B cell (primary cell): Measurements from ENCODE around the gene ZNF223. TPM values are rescaled to one million over a fixed set of nuclear protein-coding genes. Genes with fewer than 3 reads are reported as not detected.
A peak's percentile ranks its signal among the peaks of the same experiment; 100 is the strongest.

Experiments used
- ATAC-seq: fragments of 200-7000 bp; cut with Tn5 transposase; one replicate; pipeline ENCODE4 v1.10.0; 2021; ENCODE audit warnings: low read depth, mild to moderate bottlenecking, moderate number of reproducible peaks, moderate library complexity
- CTCF ChIA-PET: fragments of 350-600 bp; sonication (Branson Sonifier 250); formaldehyde crosslinking; loops from one replicate; lab custom pipeline; 2021; ENCODE audit warnings: antibody characterized with exemption, inconsistent platforms; lab: Charles Lee
- POLR2A ChIA-PET: fragments of 350-600 bp; sonication (Branson Sonifier 250); formaldehyde crosslinking; loops from one replicate; lab custom pipeline; 2021; ENCODE audit warnings: antibody characterized with exemption; lab: Charles Lee
- DNase-seq: peaks from one replicate; pipeline ENCODE4 v3.0.0; 2013
- H2AFZ ChIP-seq: 2 replicates; pipeline ENCODE4 v1.6.1; 2012; ENCODE audit warnings: mild to moderate bottlenecking, low read depth, low read length; ENCODE audit not compliant: insufficient read depth, poor library complexity, severe bottlenecking
- H3K27ac ChIP-seq, 2 donors: 1 replicate in 1 of 2; 2 replicates in 1 of 2; pipeline ENCODE4 v1.5.1; 2012 to 2013; ENCODE audit warnings: low read length in 2 of 2, mild to moderate bottlenecking in 2 of 2, moderate library complexity in 1 of 2
- H3K27me3 ChIP-seq, 4 experiments: fragments of 200-600 bp in 1 of 4; sonication (generic) in 1 of 4; replicated peaks in 1 of 4; 1 replicate in 2 of 4; 2 replicates in 2 of 4; pipeline versions ENCODE4 v1.6.1 to v1.7.0; 2013 to 2016; ENCODE audit warnings: low read length in 3 of 4, mild to moderate bottlenecking in 2 of 4, mixed read lengths in 1 of 4, moderate library complexity in 1 of 4; ENCODE audit not compliant: insufficient read depth in 4 of 4, control insufficient read depth in 3 of 4; ENCODE audit errors: control extremely low read depth in 1 of 4
- H3K36me3 ChIP-seq, 2 experiments: replicated peaks in 1 of 2; 1 replicate in 1 of 2; 2 replicates in 1 of 2; pipeline versions ENCODE4 v1.6.1 to v1.7.1; 2013; ENCODE audit warnings: low read length in 1 of 2; ENCODE audit not compliant: insufficient read depth in 2 of 2, control insufficient read depth in 1 of 2; ENCODE audit errors: control extremely low read depth in 1 of 2, extremely low read depth in 1 of 2
- H3K4me1 ChIP-seq, 2 donors: fragments of 200-600 bp in 1 of 2; sonication (generic) in 1 of 2; 1 replicate in 1 of 2; 2 replicates in 1 of 2; pipeline versions ENCODE4 v1.5.1 to v1.6.1; 2013 to 2017; ENCODE audit warnings: low read length in 2 of 2; ENCODE audit not compliant: control insufficient read depth in 2 of 2, insufficient read depth in 2 of 2
- H3K4me2 ChIP-seq: replicated peaks from 2 replicates; pipeline ENCODE3; 2012; ENCODE audit warnings: mild to moderate bottlenecking, low read depth, low read length; ENCODE audit not compliant: poor library complexity, severe bottlenecking
- H3K4me3 ChIP-seq, 5 experiments: fragments of 200-600 bp in 1 of 5; sonication (generic) in 1 of 5; 1 replicate in 3 of 5; 2 replicates in 2 of 5; pipeline versions ENCODE4 v1.5.1 to v1.7.0; 2011 to 2016; ENCODE audit warnings: low read length in 4 of 5, mild to moderate bottlenecking in 4 of 5, low read depth in 2 of 5, control low read depth in 1 of 5, moderate library complexity in 1 of 5; ENCODE audit not compliant: insufficient read depth in 1 of 5; ENCODE audit errors: control extremely low read depth in 1 of 5, extremely low read depth in 1 of 5
- H3K79me2 ChIP-seq: fragments of 200-600 bp; sonication (generic); one replicate; pipeline ENCODE4 v1.6.0; 2016; ENCODE audit warnings: low read length; ENCODE audit not compliant: control insufficient read depth, insufficient read depth
- H3K9ac ChIP-seq: fragments of 200-600 bp; sonication (generic); 2 replicates; pipeline ENCODE4 v1.6.1; 2017; ENCODE audit warnings: mild to moderate bottlenecking, low read length, moderate library complexity
- H3K9me3 ChIP-seq, 3 donors: one replicate each; pipeline versions ENCODE4 v1.6.1 to v1.7.1; 2013; ENCODE audit warnings: low read length in 2 of 3; ENCODE audit not compliant: control insufficient read depth in 2 of 3, insufficient read depth in 1 of 3; ENCODE audit errors: control extremely low read depth in 1 of 3
- H4K20me1 ChIP-seq: 2 replicates; pipeline ENCODE4 v1.6.0; 2012; ENCODE audit warnings: mild to moderate bottlenecking, low read length; ENCODE audit not compliant: insufficient read depth, control insufficient read depth, poor library complexity, severe bottlenecking
- H3K27ac Mint-ChIP-seq: one replicate; pipeline ENCODE4 v1.8.0; 2021; ENCODE audit warnings: mixed read lengths
- H3K27me3 Mint-ChIP-seq: one replicate; pipeline ENCODE4 v1.8.0; 2021; ENCODE audit warnings: mixed read lengths
- H3K4me1 Mint-ChIP-seq: one replicate; pipeline ENCODE4 v1.8.0; 2021; ENCODE audit warnings: mixed read lengths
- H3K4me3 Mint-ChIP-seq: one replicate; pipeline ENCODE4 v1.8.0; 2021; ENCODE audit warnings: mixed read lengths
- H3K9me3 Mint-ChIP-seq: one replicate; pipeline ENCODE4 v1.8.0; 2022; ENCODE audit warnings: mixed read lengths; ENCODE audit not compliant: insufficient read depth
- EZH2 ChIP-seq: IDR thresholded peaks from 2 replicates; pipeline ENCODE4 v1.6.1; 2012; ENCODE audit warnings: borderline replicate concordance, low read depth, mild to moderate bottlenecking, moderate library complexity, low read length; ENCODE audit not compliant: insufficient read depth, poor library complexity, severe bottlenecking
- WGBS: methylation state at CpG from one replicate; pipeline ENCODE4 v1.1.5; 2013; ENCODE audit warnings: missing lambda C conversion rate; ENCODE audit not compliant: insufficient coverage; 5-methylcytosine and 5-hydroxymethylcytosine counted together
- intact Hi-C: fragments of 100-400 bp; cut with micrococcal nuclease; formaldehyde crosslinking; loops from one replicate; pipeline ENCODE4 v1.10.0; 2022
- polyA plus RNA-seq: library from polyadenylated mRNA; depleted of rRNA; stranded (reverse); fragments of >200 nt; gene quantifications from 2 replicates; pipeline ENCODE4 v1.2.3, GENCODE V29; 2012
- total RNA-seq, 2 donors: library from RNA; stranded (reverse); fragments of 120-200 nt in 1 of 2; gene quantifications; 1 replicate in 1 of 2; 2 replicates in 1 of 2; pipeline versions ENCODE4 v1.2.3 to v1.2.4, GENCODE V29; 2013 to 2022
- TF ChIP-seq, protein P1 (sequence below): fragments of 200-600 bp; IDR thresholded peaks from one replicate; pipeline ENCODE4 v1.8.0; 2022; ENCODE audit warnings: antibody characterized with exemption, mild to moderate bottlenecking

The ZNF223 gene
- total and polyA plus RNA-seq, 2 donors (not counting 1 experiment from before 2014, with no cell fraction given) = 2.9 to 7.3 TPM

- Mint-ChIP-seq H3K9me3 (peaks cover 13% of the 10 kb centered on the region), H3K27ac (peak overlapping the region; percentile 88), H3K4me1 (peaks cover 19% of the 10 kb centered on the region), H3K27me3 (peaks cover 12% of the 10 kb centered on the region), H3K4me3 (peak overlapping the region; percentile 96)
- DNase-seq (no peak), ATAC-seq (no peak)
- ChIA-PET CTCF (no interaction called here), POLR2A (no interaction called here)
- WGBS = 94% methylated on average over 2 of the region's 4 CpGs
- peaks cover 3 to 22% (median 9%) of the 10 kb centered on the region in 3 donors for H3K9me3 ChIP-seq
- H3K9ac ChIP-seq = peak overlapping the region; percentile 95
- peak overlapping the region; percentile 98 for H2AFZ ChIP-seq
- H3K4me3 ChIP-seq = peak overlapping the region; percentile 72 to 98 (median 84)
- peak overlapping the region; percentile 96 for H3K4me2 ChIP-seq
- H3K79me2 ChIP-seq = peaks cover 6% of the 10 kb centered on the region
- intact Hi-C loops = loop anchor here (1.0 kb wide), 7 partner anchors 23 to 198 kb away; partner anchors contain the start of genes ZNF224, ZNF225, ZNF226 and ZNF230
- H3K4me1 ChIP-seq = peaks cover 11 to 13% of the 10 kb centered on the region in 2 donors
- TF ChIP-seq, protein P1, sequence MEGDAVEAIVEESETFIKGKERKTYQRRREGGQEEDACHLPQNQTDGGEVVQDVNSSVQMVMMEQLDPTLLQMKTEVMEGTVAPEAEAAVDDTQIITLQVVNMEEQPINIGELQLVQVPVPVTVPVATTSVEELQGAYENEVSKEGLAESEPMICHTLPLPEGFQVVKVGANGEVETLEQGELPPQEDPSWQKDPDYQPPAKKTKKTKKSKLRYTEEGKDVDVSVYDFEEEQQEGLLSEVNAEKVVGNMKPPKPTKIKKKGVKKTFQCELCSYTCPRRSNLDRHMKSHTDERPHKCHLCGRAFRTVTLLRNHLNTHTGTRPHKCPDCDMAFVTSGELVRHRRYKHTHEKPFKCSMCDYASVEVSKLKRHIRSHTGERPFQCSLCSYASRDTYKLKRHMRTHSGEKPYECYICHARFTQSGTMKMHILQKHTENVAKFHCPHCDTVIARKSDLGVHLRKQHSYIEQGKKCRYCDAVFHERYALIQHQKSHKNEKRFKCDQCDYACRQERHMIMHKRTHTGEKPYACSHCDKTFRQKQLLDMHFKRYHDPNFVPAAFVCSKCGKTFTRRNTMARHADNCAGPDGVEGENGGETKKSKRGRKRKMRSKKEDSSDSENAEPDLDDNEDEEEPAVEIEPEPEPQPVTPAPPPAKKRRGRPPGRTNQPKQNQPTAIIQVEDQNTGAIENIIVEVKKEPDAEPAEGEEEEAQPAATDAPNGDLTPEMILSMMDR = no peak
- TF ChIP-seq EZH2 = no peak
- peak overlapping the region in 1 of 2 donors; percentile 66 for H3K27ac ChIP-seq
- no peaks in the 10 kb centered on the region for H3K27me3 ChIP-seq
- H3K36me3 ChIP-seq = peaks cover 15 to 32% of the 10 kb centered on the region in 2 experiments
- H4K20me1 ChIP-seq = no peaks in the 10 kb centered on the region
These were observed 27.0 kb upstream of the ZNF223 start for GRCh38 chr19:44024900-44025216.

DNA sequence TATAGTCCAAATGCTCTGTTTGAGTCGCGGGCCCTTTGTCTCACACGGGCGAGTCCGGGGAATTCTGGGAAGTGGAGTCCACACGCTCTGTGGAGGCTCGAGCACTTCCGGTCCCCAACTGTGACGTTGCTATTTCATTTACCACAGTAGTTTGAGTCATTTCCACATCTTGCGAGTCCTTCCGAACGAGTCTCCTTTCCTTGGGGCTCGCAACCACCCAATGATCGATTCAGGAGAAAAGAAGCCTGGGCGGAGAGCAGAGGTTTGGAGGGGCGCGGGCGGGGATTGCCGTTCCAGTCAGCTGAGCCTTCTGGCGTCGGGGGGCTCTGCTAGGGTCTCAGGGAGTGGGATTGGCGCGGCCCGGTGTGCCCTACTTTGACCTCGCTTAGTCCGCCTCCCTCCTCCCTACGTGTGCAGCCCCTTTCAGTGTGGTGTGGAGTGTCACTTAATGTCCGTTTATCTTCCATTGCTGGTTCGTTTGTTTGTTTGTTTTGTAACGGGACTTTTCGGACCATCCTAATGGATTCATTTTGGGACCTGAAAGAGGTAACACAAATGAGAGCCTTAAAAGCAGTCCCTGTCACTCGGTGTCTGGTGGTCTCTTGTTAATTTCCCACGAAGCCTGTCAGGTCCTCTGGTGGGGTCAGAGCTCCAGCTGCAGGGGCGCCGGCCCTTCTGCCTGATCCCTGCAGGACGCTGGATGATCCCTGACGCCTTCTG is 26.5 kb upstream of the ZNF223 start, which contains the start of gene ZNF222:
Gene ZNF222 (plus strand): TSS at position 163 of the 720 bp plus-strand sequence. CDS start 58 bp downstream, at position 221.
- Mint-ChIP-seq H3K27me3 (peaks cover 8% of the 10 kb centered on the region), H3K4me3 (peak within 1 kb of the TSS; percentile 96), H3K27ac (peak within 1 kb of the TSS; percentile 88), H3K4me1 (peaks cover 19% of the 10 kb centered on the region), H3K9me3 (peaks cover 10% of the 10 kb centered on the region)
- ATAC-seq (peak; percentile 97), DNase-seq (peak; percentile 83)
- Histone ChIP-seq H3K9me3 (peaks cover 3 to 26% (median 13%) of the 10 kb centered on the region in 3 donors), H3K79me2 (peaks cover 6% of the 10 kb centered on the region), H4K20me1 (no peaks in the 10 kb centered on the region), H3K27ac (peak within 1 kb of the TSS; percentile 38 to 66), H3K9ac (peak within 1 kb of the TSS; percentile 95), H2AFZ (peak within 1 kb of the TSS; percentile 98), H3K4me2 (peak within 1 kb of the TSS; percentile 96), H3K4me3 (peak within 1 kb of the TSS; percentile 72 to 98 (median 84)), H3K36me3 (peaks cover 20 to 36% of the 10 kb centered on the region in 2 experiments), H3K4me1 (peaks cover 11 to 13% of the 10 kb centered on the region in 2 donors), H3K27me3 (no peaks in the 10 kb centered on the region)
- ChIA-PET POLR2A (interaction anchor here (0.8 kb wide), 1 partner anchor 22 kb away, joined by 3 read pairs; the partner anchor contains the start of gene ZNF230), CTCF (interaction anchor here (1.0 kb wide), 1 partner anchor 25 kb away, joined by 3 read pairs; no protein-coding TSS in a partner anchor)
- no peak for TF ChIP-seq EZH2
- TF ChIP-seq, protein P1 = no peak
- 9% methylated on average over 22 of the region's 37 CpGs for WGBS
- intact Hi-C loops = loop anchor here (1.0 kb wide), 7 partner anchors 23 to 198 kb away; partner anchors contain the start of genes ZNF224, ZNF225, ZNF226 and ZNF230
